Measurements from ENCODE around the gene OR7G3. TPM values are rescaled to one million over a fixed set of nuclear protein-coding genes. Genes with fewer than 3 reads are reported as not detected.

Gene OR7G3
- total RNA-seq, 1 experiment from 2014 or later = not detected

DNA sequence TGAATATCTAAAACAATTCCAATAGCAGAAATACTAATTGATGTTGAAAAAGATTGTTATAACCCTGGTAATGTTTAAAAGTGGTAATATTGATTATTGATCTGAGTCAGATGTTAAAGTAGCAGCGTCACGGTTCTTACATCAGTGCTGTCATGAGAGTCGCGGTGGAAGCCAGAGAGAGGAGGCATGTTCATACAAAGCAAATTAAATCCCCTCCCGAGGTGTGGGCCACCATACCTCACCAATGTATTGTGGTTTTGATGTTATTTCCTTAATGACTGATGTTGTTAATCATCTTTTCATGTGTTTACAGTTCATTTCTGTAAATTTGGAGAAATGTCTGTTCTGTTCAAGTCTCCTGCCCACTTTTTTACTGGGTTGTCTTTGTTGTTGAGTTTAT is 24.6 kb upstream of the OR7G3 start:
- no peak overlapping the region for H3K4ac ChIP-seq (ENCODE audit: low read depth, low read length)
- Mint-ChIP-seq H3K36me3 (ENCODE audit: insufficient read depth in 1 of 3, low read depth in 3 of 3) (peaks cover 93 to 99% (median 99%) of the 10 kb centered on the region in 3 experiments), H3K27me3 (ENCODE audit: low read depth) (no peaks in the 10 kb centered on the region; the same call in none of the 2 replicates), H3K4me3 (no peak overlapping the region), H3K9me3 (peaks cover 76 to 99% of the 10 kb centered on the region in 2 experiments), H3K27ac (no peak overlapping the region), H3K4me1 (0 out of 4 replicates have a peak, but pooled peaks cover 0 to 2% of the 10 kb centered on the region in 2 experiments)
- no peak overlapping the region for H4K5ac ChIP-seq (ENCODE audit: insufficient read length, low read depth, low read length)
- H2BK12ac ChIP-seq (ENCODE audit: insufficient read length, low read depth, low read length) = no peak overlapping the region
- H3K18ac ChIP-seq (ENCODE audit: insufficient read length, low read depth, low read length) = no peak overlapping the region
- no peak overlapping the region for H2BK120ac ChIP-seq (ENCODE audit: low read depth, low read length, poor library complexity, severe bottlenecking)
- H3K23ac ChIP-seq (ENCODE audit: insufficient read length, low read depth, low read length) = no peak overlapping the region
- H3K9me3 ChIP-seq (ENCODE audit: control insufficient read depth, low read depth, low read length) = peaks cover 38% of the 10 kb centered on the region
- H3K14ac ChIP-seq (ENCODE audit: insufficient read depth, low read length) = no peak overlapping the region
- H4K20me1 ChIP-seq (ENCODE audit: control insufficient read depth, insufficient read depth, insufficient read length) = no peaks in the 10 kb centered on the region
- no peak overlapping the region for H2BK15ac ChIP-seq (ENCODE audit: low read depth, low read length)
- H4K91ac ChIP-seq (ENCODE audit: insufficient read length, low read depth, low read length) = no peak overlapping the region
- H2BK20ac ChIP-seq (ENCODE audit: low read depth, low read length, poor library complexity, severe bottlenecking) = no peak overlapping the region
- no peak for DNase-seq
- peaks cover 81% of the 10 kb centered on the region for H3K79me2 ChIP-seq (ENCODE audit: insufficient read depth, low read length)
- H4K8ac ChIP-seq (replicated peaks; ENCODE audit: insufficient read length, low read depth, low read length) = no peak overlapping the region
- H2BK5ac ChIP-seq (ENCODE audit: insufficient read length, low read length) = no peak overlapping the region
- H3K79me1 ChIP-seq (ENCODE audit: insufficient read depth, low read depth, low read length, poor library complexity, severe bottlenecking) = peaks cover 18% of the 10 kb centered on the region
- no CpG with 5 or more reads among the region's 5 CpGs for WGBS (ENCODE audit: extremely low coverage, insufficient read length, low lambda C conversion rate)
- H3K56ac ChIP-seq (ENCODE audit: insufficient read length, low read depth, low read length) = no peak overlapping the region
- H3K27me3 ChIP-seq (ENCODE audit: insufficient read depth, low read length) = no peaks in the 10 kb centered on the region
- H3K9ac ChIP-seq (ENCODE audit: extremely low read depth, insufficient read length, low read length) = no peak overlapping the region
- no peaks in the 10 kb centered on the region for H3K23me2 ChIP-seq (ENCODE audit: insufficient read length, low read depth, low read length, poor library complexity, severe bottlenecking)
- H3K27ac ChIP-seq (ENCODE audit: insufficient read length, low read depth, low read length) = no peak overlapping the region
- no peak overlapping the region for H3K4me2 ChIP-seq (ENCODE audit: insufficient read depth, insufficient read length, low read length)
- no peak overlapping the region for H3T11ph ChIP-seq (ENCODE audit: low read length)
- no peak overlapping the region for H2AK5ac ChIP-seq (ENCODE audit: insufficient read length, low read length)
- TF ChIP-seq, protein P1, sequence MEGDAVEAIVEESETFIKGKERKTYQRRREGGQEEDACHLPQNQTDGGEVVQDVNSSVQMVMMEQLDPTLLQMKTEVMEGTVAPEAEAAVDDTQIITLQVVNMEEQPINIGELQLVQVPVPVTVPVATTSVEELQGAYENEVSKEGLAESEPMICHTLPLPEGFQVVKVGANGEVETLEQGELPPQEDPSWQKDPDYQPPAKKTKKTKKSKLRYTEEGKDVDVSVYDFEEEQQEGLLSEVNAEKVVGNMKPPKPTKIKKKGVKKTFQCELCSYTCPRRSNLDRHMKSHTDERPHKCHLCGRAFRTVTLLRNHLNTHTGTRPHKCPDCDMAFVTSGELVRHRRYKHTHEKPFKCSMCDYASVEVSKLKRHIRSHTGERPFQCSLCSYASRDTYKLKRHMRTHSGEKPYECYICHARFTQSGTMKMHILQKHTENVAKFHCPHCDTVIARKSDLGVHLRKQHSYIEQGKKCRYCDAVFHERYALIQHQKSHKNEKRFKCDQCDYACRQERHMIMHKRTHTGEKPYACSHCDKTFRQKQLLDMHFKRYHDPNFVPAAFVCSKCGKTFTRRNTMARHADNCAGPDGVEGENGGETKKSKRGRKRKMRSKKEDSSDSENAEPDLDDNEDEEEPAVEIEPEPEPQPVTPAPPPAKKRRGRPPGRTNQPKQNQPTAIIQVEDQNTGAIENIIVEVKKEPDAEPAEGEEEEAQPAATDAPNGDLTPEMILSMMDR (conservative IDR thresholded peaks at IDR 0.05) = no peak
- H3K4me1 ChIP-seq (ENCODE audit: insufficient read depth, low read length) = no peaks in the 10 kb centered on the region
- no peak overlapping the region for H2AFZ ChIP-seq (ENCODE audit: low read length)

All from H9 (cell line).